Measurements from ENCODE around the gene SLC25A33.

The SLC25A33 gene

GRCh38 chr1:9503001-9503675 lies 36.1 kb upstream of the SLC25A33 start:
- Histone ChIP-seq H3K36me3 (ENCODE audit: control insufficient read depth in 1 of 2, insufficient read depth in 2 of 2, low read depth in 1 of 2, low read length in 2 of 2) (no peaks in the 10 kb centered on the region), H3K18ac (ENCODE audit: low read depth in 1 of 2, low read length in 2 of 2) (no peak overlapping the region), H3K23ac (ENCODE audit: low read length in 2 of 2) (no peak overlapping the region), H4K8ac (ENCODE audit: low read length) (no peak overlapping the region), H4K91ac (ENCODE audit: low read length) (no peak overlapping the region), H3K4me2 (ENCODE audit: low read length, poor library complexity, severe bottlenecking) (no peak overlapping the region), H2BK5ac (ENCODE audit: low read depth, low read length, poor library complexity, severe bottlenecking) (no peak overlapping the region), H3K4me3 (ENCODE audit: insufficient read depth in 1 of 2, low read depth in 1 of 2, low read length in 2 of 2) (no peak overlapping the region), H2BK15ac (ENCODE audit: low read depth, poor library complexity, severe bottlenecking) (no peak overlapping the region), H3K27me3 (ENCODE audit: control insufficient read depth in 1 of 2, insufficient read depth in 1 of 2, low read length in 2 of 2) (peaks cover 0 to 26% of the 10 kb centered on the region in 2 experiments), H3K79me1 (replicated peaks; ENCODE audit: low read length, poor library complexity, severe bottlenecking) (no peaks in the 10 kb centered on the region), H3K27ac (ENCODE audit: low read length, poor library complexity, severe bottlenecking) (no peak overlapping the region), H3K4me1 (ENCODE audit: control insufficient read depth, insufficient read depth, low read depth, low read length) (peaks cover 8% of the 10 kb centered on the region), H2BK120ac (ENCODE audit: low read depth, low read length) (no peak overlapping the region), H3K9me3 (ENCODE audit: control insufficient read depth, low read length) (no peaks in the 10 kb centered on the region), H3K4ac (ENCODE audit: low read depth in 1 of 2, low read length in 2 of 2) (no peak overlapping the region), H2BK12ac (ENCODE audit: low read length in 2 of 2) (no peak overlapping the region), H3K9ac (ENCODE audit: low read length) (no peak overlapping the region), H2AK5ac (ENCODE audit: low read length, severe bottlenecking) (peak overlapping the region; percentile 27), H3K14ac (ENCODE audit: low read length in 2 of 2) (no peak overlapping the region), H2AFZ (ENCODE audit: low read depth, low read length) (no peak overlapping the region)
- WGBS: 93% methylated on average over 17 of the region's 18 CpGs
- no peak for DNase-seq

- no peaks in the 10 kb centered on the region for H3K9me3 ChIP-seq (ENCODE audit: control insufficient read depth, low read length)
- H3K27ac ChIP-seq (ENCODE audit: low read length, poor library complexity, severe bottlenecking): no peak overlapping the region
- no peak overlapping the region for H2BK120ac ChIP-seq (ENCODE audit: low read depth, low read length)
- H3K14ac ChIP-seq (ENCODE audit: low read length in 2 of 2): no peak overlapping the region
- no peak overlapping the region for H2AFZ ChIP-seq (ENCODE audit: low read depth, low read length)
- H3K36me3 ChIP-seq (ENCODE audit: control insufficient read depth in 1 of 2, insufficient read depth in 2 of 2, low read depth in 1 of 2, low read length in 2 of 2): no peaks in the 10 kb centered on the region
- H2BK15ac ChIP-seq (ENCODE audit: low read depth, poor library complexity, severe bottlenecking): no peak overlapping the region
- no peak for DNase-seq
- no peak overlapping the region for H3K4me2 ChIP-seq (ENCODE audit: low read length, poor library complexity, severe bottlenecking)
- no peak overlapping the region for H3K18ac ChIP-seq (ENCODE audit: low read depth in 1 of 2, low read length in 2 of 2)
- H2BK5ac ChIP-seq (ENCODE audit: low read depth, low read length, poor library complexity, severe bottlenecking): no peak overlapping the region
- no peak overlapping the region for H3K9ac ChIP-seq (ENCODE audit: low read length)
- H3K23ac ChIP-seq (ENCODE audit: low read length in 2 of 2): no peak overlapping the region
- no peak overlapping the region for H4K91ac ChIP-seq (ENCODE audit: low read length)
- no peak overlapping the region for H2AK5ac ChIP-seq (ENCODE audit: low read length, severe bottlenecking)
- peaks cover 0 to 26% of the 10 kb centered on the region in 2 experiments for H3K27me3 ChIP-seq (ENCODE audit: control insufficient read depth in 1 of 2, insufficient read depth in 1 of 2, low read length in 2 of 2)
- H3K4me1 ChIP-seq (ENCODE audit: control insufficient read depth, insufficient read depth, low read depth, low read length): peaks cover 8% of the 10 kb centered on the region
- H3K79me1 ChIP-seq (replicated peaks; ENCODE audit: low read length, poor library complexity, severe bottlenecking): no peaks in the 10 kb centered on the region
- no peak overlapping the region for H3K4me3 ChIP-seq (ENCODE audit: insufficient read depth in 1 of 2, low read depth in 1 of 2, low read length in 2 of 2)
- no peak overlapping the region for H3K4ac ChIP-seq (ENCODE audit: low read depth in 1 of 2, low read length in 2 of 2)
- no peak overlapping the region for H4K8ac ChIP-seq (ENCODE audit: low read length)
- 71% methylated on average over 6 of the region's 8 CpGs for WGBS
- H2BK12ac ChIP-seq (ENCODE audit: low read length in 2 of 2): no peak overlapping the region
Observed at GRCh38 chr1:9505143-9505542, 34.1 kb upstream of the SLC25A33 start.

- Histone ChIP-seq H3K27me3 (ENCODE audit: control insufficient read depth in 1 of 2, insufficient read depth in 1 of 2, low read length in 2 of 2) (peaks cover 0 to 13% of the 10 kb centered on the region in 2 experiments), H3K4me1 (ENCODE audit: control insufficient read depth, insufficient read depth, low read depth, low read length) (no peaks in the 10 kb centered on the region), H2BK12ac (ENCODE audit: low read length in 2 of 2) (no peak overlapping the region), H4K8ac (ENCODE audit: low read length) (no peak overlapping the region), H2BK120ac (ENCODE audit: low read depth, low read length) (no peak overlapping the region), H3K27ac (ENCODE audit: low read length, poor library complexity, severe bottlenecking) (no peak overlapping the region), H2AK5ac (ENCODE audit: low read length, severe bottlenecking) (no peak overlapping the region), H3K4me3 (ENCODE audit: insufficient read depth in 1 of 2, low read depth in 1 of 2, low read length in 2 of 2) (no peak overlapping the region), H2AFZ (ENCODE audit: low read depth, low read length) (no peak overlapping the region), H3K36me3 (ENCODE audit: control insufficient read depth in 1 of 2, insufficient read depth in 2 of 2, low read depth in 1 of 2, low read length in 2 of 2) (no peaks in the 10 kb centered on the region), H2BK5ac (ENCODE audit: low read depth, low read length, poor library complexity, severe bottlenecking) (no peak overlapping the region), H3K4ac (ENCODE audit: low read depth in 1 of 2, low read length in 2 of 2) (no peak overlapping the region), H4K91ac (ENCODE audit: low read length) (no peak overlapping the region), H3K4me2 (ENCODE audit: low read length, poor library complexity, severe bottlenecking) (no peak overlapping the region), H3K23ac (ENCODE audit: low read length in 2 of 2) (no peak overlapping the region), H3K18ac (ENCODE audit: low read depth in 1 of 2, low read length in 2 of 2) (no peak overlapping the region), H3K9me3 (ENCODE audit: control insufficient read depth, low read length) (no peaks in the 10 kb centered on the region), H3K14ac (ENCODE audit: low read length in 2 of 2) (no peak overlapping the region), H2BK15ac (ENCODE audit: low read depth, poor library complexity, severe bottlenecking) (no peak overlapping the region), H3K9ac (ENCODE audit: low read length) (no peak overlapping the region), H3K79me1 (replicated peaks; ENCODE audit: low read length, poor library complexity, severe bottlenecking) (no peaks in the 10 kb centered on the region)
- DNase-seq: no peak
- 94% methylated on average over 6 of the region's 8 CpGs for WGBS
Observed at GRCh38 chr1:9506901-9507300, 32.4 kb upstream of the SLC25A33 start.

DNA sequence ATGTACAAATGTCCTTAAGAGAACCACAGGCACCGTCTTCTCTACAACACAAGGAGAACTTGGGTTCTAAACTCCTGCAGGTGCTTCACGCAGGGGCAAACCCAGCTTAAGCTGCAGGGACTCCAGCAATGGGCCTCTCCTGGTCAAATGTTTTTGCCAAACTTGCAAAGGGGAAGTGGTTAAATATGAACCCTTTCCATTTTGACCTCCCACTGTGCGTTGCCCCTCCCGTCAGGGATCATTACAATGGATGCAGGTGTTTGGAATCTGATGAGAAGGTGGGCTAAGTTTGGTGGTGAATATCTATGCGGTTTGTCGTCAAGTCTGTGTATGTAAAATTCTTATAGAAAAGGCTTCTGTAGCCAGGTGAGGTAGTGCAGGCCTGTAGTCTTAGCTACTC lies 29.1 kb upstream of the SLC25A33 start:
- H3K79me1 ChIP-seq (replicated peaks; ENCODE audit: low read length, poor library complexity, severe bottlenecking): no peaks in the 10 kb centered on the region
- 95% methylated on average over 6 of the region's 6 CpGs for WGBS
- no peak overlapping the region for H4K8ac ChIP-seq (ENCODE audit: low read length)
- H2AFZ ChIP-seq (ENCODE audit: low read depth, low read length): no peak overlapping the region
- peaks cover 0 to 11% of the 10 kb centered on the region in 2 experiments for H3K27me3 ChIP-seq (ENCODE audit: control insufficient read depth in 1 of 2, insufficient read depth in 1 of 2, low read length in 2 of 2)
- H3K4me2 ChIP-seq (ENCODE audit: low read length, poor library complexity, severe bottlenecking): no peak overlapping the region
- no peak for DNase-seq
- H2BK12ac ChIP-seq (ENCODE audit: low read length in 2 of 2): no peak overlapping the region
- no peak overlapping the region for H4K91ac ChIP-seq (ENCODE audit: low read length)
- H3K14ac ChIP-seq (ENCODE audit: low read length in 2 of 2): no peak overlapping the region
- no peaks in the 10 kb centered on the region for H3K9me3 ChIP-seq (ENCODE audit: control insufficient read depth, low read length)
- no peak overlapping the region for H2BK5ac ChIP-seq (ENCODE audit: low read depth, low read length, poor library complexity, severe bottlenecking)
- no peak overlapping the region for H3K4ac ChIP-seq (ENCODE audit: low read depth in 1 of 2, low read length in 2 of 2)
- H3K18ac ChIP-seq (ENCODE audit: low read depth in 1 of 2, low read length in 2 of 2): no peak overlapping the region
- H2BK15ac ChIP-seq (ENCODE audit: low read depth, poor library complexity, severe bottlenecking): no peak overlapping the region
- H3K9ac ChIP-seq (ENCODE audit: low read length): no peak overlapping the region
- H3K23ac ChIP-seq (ENCODE audit: low read length in 2 of 2): no peak overlapping the region
- H2AK5ac ChIP-seq (ENCODE audit: low read length, severe bottlenecking): no peak overlapping the region
- H3K27ac ChIP-seq (ENCODE audit: low read length, poor library complexity, severe bottlenecking): no peak overlapping the region
- H3K4me3 ChIP-seq (ENCODE audit: insufficient read depth in 1 of 2, low read depth in 1 of 2, low read length in 2 of 2): no peak overlapping the region
- no peak overlapping the region for H2BK120ac ChIP-seq (ENCODE audit: low read depth, low read length)
- H3K36me3 ChIP-seq (ENCODE audit: control insufficient read depth in 1 of 2, insufficient read depth in 2 of 2, low read depth in 1 of 2, low read length in 2 of 2): no peaks in the 10 kb centered on the region
- H3K4me1 ChIP-seq (ENCODE audit: control insufficient read depth, insufficient read depth, low read depth, low read length): no peaks in the 10 kb centered on the region

All from mesenchymal stem cell (in vitro differentiated cells and primary cell).